MM.1S (cell line): ENCODE measurements around the gene HS3ST1.

Experiments used
- DNase-seq: peaks from one replicate; pipeline ENCODE4 v3.0.0-alpha.2; 2015
- H2AFZ ChIP-seq: fragments of 300-600 bp; sonication (generic); 2 replicates; pipeline ENCODE4 v1.6.0; 2016; ENCODE audit warnings: antibody characterized with exemption, low read length
- H3F3A ChIP-seq: fragments of 300-600 bp; sonication (generic); 2 replicates; pipeline ENCODE4 v1.6.1; 2016; ENCODE audit warnings: mild to moderate bottlenecking, antibody characterized with exemption, low read length, moderate library complexity, mixed read lengths; ENCODE audit not compliant: insufficient read depth
- H3K27ac ChIP-seq: fragments of 300-600 bp; sonication (generic); 2 replicates; pipeline ENCODE4 v1.5.1; 2016; ENCODE audit warnings: mild to moderate bottlenecking, low read length
- H3K27me3 ChIP-seq: fragments of 300-600 bp; sonication (generic); replicated peaks from 2 replicates; pipeline ENCODE4 v1.6.0; 2016; ENCODE audit warnings: low read length; ENCODE audit not compliant: insufficient read depth
- H3K36me3 ChIP-seq: fragments of 300-600 bp; sonication (generic); replicated peaks from 2 replicates; pipeline ENCODE4 v1.6.1; 2016; ENCODE audit warnings: mild to moderate bottlenecking, low read length, mixed read lengths; ENCODE audit not compliant: insufficient read depth
- H3K4me1 ChIP-seq: fragments of 300-600 bp; sonication (generic); 2 replicates; pipeline ENCODE4 v1.6.1; 2016; ENCODE audit warnings: low read length, mixed read lengths
- H3K4me2 ChIP-seq: fragments of 300-600 bp; sonication (generic); 2 replicates; pipeline ENCODE4 v1.6.0; 2016; ENCODE audit warnings: low read depth, low read length
- H3K4me3 ChIP-seq: fragments of 300-600 bp; sonication (generic); 2 replicates; pipeline ENCODE4 v1.5.1; 2016; ENCODE audit warnings: low read length, mixed read lengths
- H3K79me2 ChIP-seq: fragments of 300-600 bp; sonication (generic); 2 replicates; pipeline ENCODE4 v1.6.1; 2016; ENCODE audit warnings: mixed run types, low read length, mixed read lengths
- H3K9ac ChIP-seq: fragments of 300-600 bp; sonication (generic); 2 replicates; pipeline ENCODE4 v1.6.1; 2016; ENCODE audit warnings: low read length, mixed read lengths
- H3K9me2 ChIP-seq: fragments of 300-600 bp; sonication (generic); replicated peaks from 2 replicates; pipeline ENCODE4 v1.6.1; 2016; ENCODE audit warnings: mild to moderate bottlenecking, low read length, mixed read lengths; ENCODE audit not compliant: insufficient read depth
- H3K9me3 ChIP-seq: fragments of 300-600 bp; sonication (generic); replicated peaks from 2 replicates; pipeline ENCODE4 v1.6.1; 2016; ENCODE audit warnings: mild to moderate bottlenecking, low read length, mixed read lengths; ENCODE audit not compliant: insufficient read depth
- H4K20me1 ChIP-seq: fragments of 300-600 bp; sonication (generic); 2 replicates; pipeline ENCODE4 v1.6.1; 2016; ENCODE audit warnings: mild to moderate bottlenecking, low read length, moderate library complexity, mixed read lengths; ENCODE audit not compliant: insufficient read depth
- EZH2 ChIP-seq: fragments of 300-600 bp; sonication (generic); optimal IDR thresholded peaks from 2 replicates; pipeline ENCODE3; 2017; ENCODE audit warnings: low read depth, mild to moderate bottlenecking, antibody characterized with exemption, low read length, mixed read lengths
- EZH2phosphoT487 ChIP-seq: fragments of 300-600 bp; sonication (generic); IDR thresholded peaks from 2 replicates; pipeline ENCODE4 v1.6.1; 2018; ENCODE audit warnings: antibody characterized with exemption, low read length
- TF ChIP-seq, protein P1 (sequence below): fragments of 300-600 bp; sonication (generic); IDR thresholded peaks from 2 replicates; pipeline ENCODE4 v1.5.1; 2016; ENCODE audit warnings: antibody characterized with exemption, low read length, mixed read lengths

HS3ST1 gene

DNA sequence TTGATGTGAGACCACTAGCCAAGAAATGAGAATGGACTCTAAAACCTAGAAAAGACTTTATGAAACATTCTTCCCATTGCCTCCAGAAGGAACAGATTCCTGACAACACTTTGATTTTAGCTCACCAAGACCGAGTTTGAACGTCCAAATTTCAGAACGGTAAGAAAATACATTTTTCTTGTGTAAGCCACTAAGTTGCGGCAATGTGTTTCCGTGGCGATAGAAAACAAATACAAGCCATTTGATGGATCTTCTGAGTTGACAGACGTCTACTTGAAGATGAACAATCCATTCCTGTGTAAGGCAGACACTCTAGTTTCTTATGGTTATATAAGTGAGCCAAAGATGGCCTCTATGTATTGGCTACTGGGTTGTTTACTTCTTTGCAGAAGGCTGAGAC, 52.5 kb downstream of the HS3ST1 start:
- H2AFZ ChIP-seq = no peak overlapping the region
- no peak for TF ChIP-seq EZH2
- TF ChIP-seq EZH2phosphoT487 = no peak
- TF ChIP-seq, protein P1, sequence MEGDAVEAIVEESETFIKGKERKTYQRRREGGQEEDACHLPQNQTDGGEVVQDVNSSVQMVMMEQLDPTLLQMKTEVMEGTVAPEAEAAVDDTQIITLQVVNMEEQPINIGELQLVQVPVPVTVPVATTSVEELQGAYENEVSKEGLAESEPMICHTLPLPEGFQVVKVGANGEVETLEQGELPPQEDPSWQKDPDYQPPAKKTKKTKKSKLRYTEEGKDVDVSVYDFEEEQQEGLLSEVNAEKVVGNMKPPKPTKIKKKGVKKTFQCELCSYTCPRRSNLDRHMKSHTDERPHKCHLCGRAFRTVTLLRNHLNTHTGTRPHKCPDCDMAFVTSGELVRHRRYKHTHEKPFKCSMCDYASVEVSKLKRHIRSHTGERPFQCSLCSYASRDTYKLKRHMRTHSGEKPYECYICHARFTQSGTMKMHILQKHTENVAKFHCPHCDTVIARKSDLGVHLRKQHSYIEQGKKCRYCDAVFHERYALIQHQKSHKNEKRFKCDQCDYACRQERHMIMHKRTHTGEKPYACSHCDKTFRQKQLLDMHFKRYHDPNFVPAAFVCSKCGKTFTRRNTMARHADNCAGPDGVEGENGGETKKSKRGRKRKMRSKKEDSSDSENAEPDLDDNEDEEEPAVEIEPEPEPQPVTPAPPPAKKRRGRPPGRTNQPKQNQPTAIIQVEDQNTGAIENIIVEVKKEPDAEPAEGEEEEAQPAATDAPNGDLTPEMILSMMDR = no peak
- no peaks in the 10 kb centered on the region for H3K27me3 ChIP-seq
- no peaks in the 10 kb centered on the region for H3K4me1 ChIP-seq
- H3K9me2 ChIP-seq = no peaks in the 10 kb centered on the region
- no peak overlapping the region for H3K27ac ChIP-seq
- H4K20me1 ChIP-seq = no peaks in the 10 kb centered on the region
- no peaks in the 10 kb centered on the region for H3K79me2 ChIP-seq
- no peak overlapping the region for H3K4me3 ChIP-seq
- H3F3A ChIP-seq = no peaks in the 10 kb centered on the region
- H3K4me2 ChIP-seq = no peak overlapping the region
- no peak for DNase-seq
- no peaks in the 10 kb centered on the region for H3K9me3 ChIP-seq
- no peaks in the 10 kb centered on the region for H3K36me3 ChIP-seq
- H3K9ac ChIP-seq = no peak overlapping the region

DNA sequence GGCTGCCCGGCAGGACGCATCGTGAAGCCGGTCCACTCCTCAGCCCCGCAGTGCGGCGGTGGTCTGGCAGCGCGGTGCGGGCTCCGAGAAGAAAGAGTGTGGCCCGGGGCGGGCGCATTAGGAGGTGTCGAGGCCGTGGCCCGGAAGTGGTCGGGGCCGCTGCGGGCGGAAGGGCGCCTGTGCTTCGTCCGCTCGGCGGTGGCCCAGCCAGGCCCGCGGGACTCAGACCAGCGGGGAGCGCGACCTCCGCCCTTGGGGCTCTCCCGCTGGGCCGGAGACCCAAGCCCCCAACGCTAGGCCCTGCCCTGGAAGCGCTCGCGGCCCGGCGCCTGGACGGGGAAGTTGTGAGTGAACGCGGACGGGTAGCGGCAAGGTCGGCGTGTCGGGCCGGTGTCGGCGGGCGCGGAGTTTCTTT, 60.0 kb downstream of the HS3ST1 start:
- Histone ChIP-seq H3K4me3 (no peak overlapping the region), H3K36me3 (no peaks in the 10 kb centered on the region), H3K27me3 (no peaks in the 10 kb centered on the region), H3K9me2 (no peaks in the 10 kb centered on the region), H3K27ac (no peak overlapping the region), H3F3A (no peaks in the 10 kb centered on the region), H3K4me1 (no peaks in the 10 kb centered on the region), H3K9ac (no peak overlapping the region), H2AFZ (no peak overlapping the region), H4K20me1 (no peaks in the 10 kb centered on the region), H3K79me2 (no peaks in the 10 kb centered on the region), H3K4me2 (no peak overlapping the region), H3K9me3 (no peaks in the 10 kb centered on the region; the same call in 1 of the 2 replicates)
- DNase-seq = no peak
- TF ChIP-seq, protein P1 = no peak
- TF ChIP-seq EZH2phosphoT487 (no peak), EZH2 (no peak)

- Histone ChIP-seq H2AFZ (no peak overlapping the region), H3K9me3 (no peaks in the 10 kb centered on the region; the same call in 1 of the 2 replicates), H3F3A (no peaks in the 10 kb centered on the region), H3K27ac (no peak overlapping the region), H3K79me2 (no peaks in the 10 kb centered on the region), H3K36me3 (no peaks in the 10 kb centered on the region), H3K9ac (no peak overlapping the region), H3K27me3 (no peaks in the 10 kb centered on the region), H3K9me2 (no peaks in the 10 kb centered on the region), H3K4me1 (no peaks in the 10 kb centered on the region), H3K4me3 (no peak overlapping the region), H4K20me1 (no peaks in the 10 kb centered on the region), H3K4me2 (no peak overlapping the region)
- TF ChIP-seq EZH2phosphoT487 (no peak), EZH2 (no peak)
- TF ChIP-seq, protein P1 = no peak
- DNase-seq = no peak
Measured at GRCh38 chr4:11367371-11367770, 61.3 kb downstream of the HS3ST1 start.
